Activated CD8-positive, alpha-beta memory T cell treated with anti-CD3 and anti-CD28 coated beads, Interleukin-2, amount 10 ng/mL, durations not matched to agents 7 days and 5 days (primary cell): ENCODE results near the gene EFNB1. TPM values are rescaled to one million over a fixed set of nuclear protein-coding genes. Genes with fewer than 3 reads are reported as not detected.

Experiments
- ATAC-seq: fragments of 150-1000 bp; cut with Tn5 transposase; one replicate; pipeline ENCODE4 v1.10.0; 2021; ENCODE audit warnings: moderate library complexity
- CTCF ChIA-PET: fragments of 350-600 bp; sonication (Branson Sonifier 250); formaldehyde crosslinking; loops from one replicate; lab custom pipeline; 2021; ENCODE audit warnings: antibody characterized with exemption; lab: Charles Lee
- DNase-seq: peaks from one replicate; pipeline ENCODE4 v3.0.0-alpha.2; 2020
- H3K27ac Mint-ChIP-seq: one replicate; pipeline ENCODE4 v1.8.0; 2021; ENCODE audit warnings: mild to moderate bottlenecking, mixed read lengths
- H3K27me3 Mint-ChIP-seq: one replicate; pipeline ENCODE4 v1.8.0; 2021; ENCODE audit warnings: mixed read lengths
- H3K36me3 Mint-ChIP-seq: one replicate; pipeline ENCODE4 v1.8.0; 2021; ENCODE audit warnings: mild to moderate bottlenecking, mixed read lengths
- H3K4me1 Mint-ChIP-seq: one replicate; pipeline ENCODE4 v1.8.0; 2021; ENCODE audit warnings: mixed read lengths
- H3K4me3 Mint-ChIP-seq: one replicate; pipeline ENCODE4 v1.8.0; 2021; ENCODE audit warnings: mild to moderate bottlenecking, moderate library complexity, mixed read lengths
- H3K9me3 Mint-ChIP-seq: one replicate; pipeline ENCODE4 v1.8.0; 2022; ENCODE audit warnings: low read depth, mixed read lengths
- total RNA-seq, 2 experiments: library from RNA; stranded (reverse); gene quantifications; one replicate each; pipeline ENCODE4 v1.2.3, GENCODE V29; 2021

The EFNB1 gene
- total RNA-seq, 2 experiments from 2014 or later: 4.2 to 4.3 TPM

GRCh38 chrX:68867458-68868112 is 38.8 kb downstream of the EFNB1 start:
- no peak overlapping the region for H3K27ac Mint-ChIP-seq

GRCh38 chrX:68868316-68868715 is 39.5 kb downstream of the EFNB1 start:
- CTCF ChIA-PET: no interaction called here
- no peak overlapping the region for H3K27ac Mint-ChIP-seq
- peaks cover 8% of the 10 kb centered on the region for H3K4me1 Mint-ChIP-seq
- DNase-seq (no peak), ATAC-seq (no peak)
- H3K4me3 Mint-ChIP-seq: no peak overlapping the region
- H3K9me3 Mint-ChIP-seq: no peaks in the 10 kb centered on the region
- no peaks in the 10 kb centered on the region for H3K27me3 Mint-ChIP-seq
- no peaks in the 10 kb centered on the region for H3K36me3 Mint-ChIP-seq

More at GRCh38 chrX:68867458-68868112, 38.8 kb downstream of the EFNB1 start:
- DNase-seq: no peak
- Mint-ChIP-seq H3K9me3 (no peaks in the 10 kb centered on the region), H3K36me3 (no peaks in the 10 kb centered on the region), H3K4me1 (peaks cover 8% of the 10 kb centered on the region), H3K4me3 (no peak overlapping the region), H3K27me3 (no peaks in the 10 kb centered on the region)
- CTCF ChIA-PET: no interaction called here
- ATAC-seq: no peak

GRCh38 chrX:68868902-68869800 is 40.3 kb downstream of the EFNB1 start:
- H3K9me3 Mint-ChIP-seq: no peaks in the 10 kb centered on the region

GRCh38 chrX:68870357-68870756 is 41.5 kb downstream of the EFNB1 start:
- no peaks in the 10 kb centered on the region for H3K36me3 Mint-ChIP-seq
- no peak overlapping the region for H3K27ac Mint-ChIP-seq
- no peak overlapping the region for H3K4me3 Mint-ChIP-seq
- DNase-seq: no peak
- no peaks in the 10 kb centered on the region for H3K9me3 Mint-ChIP-seq
- H3K27me3 Mint-ChIP-seq: no peaks in the 10 kb centered on the region
- ATAC-seq: no peak
- CTCF ChIA-PET: no interaction called here
- H3K4me1 Mint-ChIP-seq: peaks cover 8% of the 10 kb centered on the region

More at GRCh38 chrX:68868902-68869800, 40.3 kb downstream of the EFNB1 start:
- Mint-ChIP-seq H3K27me3 (no peaks in the 10 kb centered on the region), H3K36me3 (no peaks in the 10 kb centered on the region), H3K4me1 (peaks cover 8% of the 10 kb centered on the region), H3K27ac (no peak overlapping the region), H3K4me3 (no peak overlapping the region)
- ATAC-seq (no peak), DNase-seq (no peak)
- CTCF ChIA-PET: interaction anchor here (0.7 kb wide), 1 partner anchor 41 kb away, joined by 3 read pairs; no protein-coding TSS in a partner anchor

GRCh38 chrX:68872171-68872570 is 43.4 kb downstream of the EFNB1 start:
- Mint-ChIP-seq H3K9me3 (no peaks in the 10 kb centered on the region), H3K4me1 (peaks cover 8% of the 10 kb centered on the region), H3K36me3 (no peaks in the 10 kb centered on the region), H3K27ac (no peak overlapping the region), H3K27me3 (no peaks in the 10 kb centered on the region), H3K4me3 (no peak overlapping the region)
- ATAC-seq: no peak
- no peak for DNase-seq
- CTCF ChIA-PET: no interaction called here

- Mint-ChIP-seq H3K36me3 (no peaks in the 10 kb centered on the region), H3K27ac (no peak overlapping the region), H3K4me1 (peaks cover 2% of the 10 kb centered on the region), H3K4me3 (no peak overlapping the region), H3K9me3 (no peaks in the 10 kb centered on the region), H3K27me3 (no peaks in the 10 kb centered on the region)
- CTCF ChIA-PET: no interaction called here
- DNase-seq (no peak), ATAC-seq (no peak)
Measured at GRCh38 chrX:68874076-68874475, 45.3 kb downstream of the EFNB1 start.

- H3K9me3 Mint-ChIP-seq: no peaks in the 10 kb centered on the region
- ATAC-seq (no peak), DNase-seq (no peak)
- no peaks in the 10 kb centered on the region for H3K4me1 Mint-ChIP-seq
- no peak overlapping the region for H3K4me3 Mint-ChIP-seq
- CTCF ChIA-PET: no interaction called here
- no peaks in the 10 kb centered on the region for H3K27me3 Mint-ChIP-seq
- H3K36me3 Mint-ChIP-seq: no peaks in the 10 kb centered on the region
- no peak overlapping the region for H3K27ac Mint-ChIP-seq
Measured at GRCh38 chrX:68876731-68877130, 47.9 kb downstream of the EFNB1 start.

GRCh38 chrX:68877606-68878005 is 48.8 kb downstream of the EFNB1 start:
- Mint-ChIP-seq H3K4me1 (no peaks in the 10 kb centered on the region), H3K9me3 (no peaks in the 10 kb centered on the region), H3K36me3 (no peaks in the 10 kb centered on the region), H3K27me3 (no peaks in the 10 kb centered on the region), H3K4me3 (no peak overlapping the region), H3K27ac (no peak overlapping the region)
- no peak for DNase-seq
- ATAC-seq: no peak
- CTCF ChIA-PET: no interaction called here

- H3K27me3 Mint-ChIP-seq: no peaks in the 10 kb centered on the region
- H3K9me3 Mint-ChIP-seq: no peaks in the 10 kb centered on the region
- ATAC-seq (no peak), DNase-seq (no peak)
- no peaks in the 10 kb centered on the region for H3K36me3 Mint-ChIP-seq
- no peak overlapping the region for H3K4me3 Mint-ChIP-seq
- H3K4me1 Mint-ChIP-seq: no peaks in the 10 kb centered on the region
- H3K27ac Mint-ChIP-seq: no peak overlapping the region
- CTCF ChIA-PET: no interaction called here
Measured at GRCh38 chrX:68878977-68879645, 50.3 kb downstream of the EFNB1 start.

GRCh38 chrX:68880846-68881552 is 52.2 kb downstream of the EFNB1 start:
- no peak for ATAC-seq
- H3K36me3 Mint-ChIP-seq: no peaks in the 10 kb centered on the region
- no peak overlapping the region for H3K27ac Mint-ChIP-seq
- H3K27me3 Mint-ChIP-seq: no peaks in the 10 kb centered on the region
- no peaks in the 10 kb centered on the region for H3K4me1 Mint-ChIP-seq
- no peak for DNase-seq
- no peak overlapping the region for H3K4me3 Mint-ChIP-seq
- H3K9me3 Mint-ChIP-seq: no peaks in the 10 kb centered on the region
- CTCF ChIA-PET: no interaction called here

- Mint-ChIP-seq H3K27me3 (no peaks in the 10 kb centered on the region), H3K36me3 (no peaks in the 10 kb centered on the region), H3K4me3 (no peak overlapping the region), H3K9me3 (no peaks in the 10 kb centered on the region), H3K27ac (no peak overlapping the region), H3K4me1 (no peaks in the 10 kb centered on the region)
- CTCF ChIA-PET: no interaction called here
- DNase-seq: no peak
- ATAC-seq: no peak
Measured at GRCh38 chrX:68881911-68882310, 53.1 kb downstream of the EFNB1 start.

- Mint-ChIP-seq H3K9me3 (no peaks in the 10 kb centered on the region), H3K27ac (no peak overlapping the region), H3K4me1 (no peaks in the 10 kb centered on the region), H3K36me3 (no peaks in the 10 kb centered on the region), H3K27me3 (no peaks in the 10 kb centered on the region), H3K4me3 (no peak overlapping the region)
- DNase-seq (no peak), ATAC-seq (no peak)
- CTCF ChIA-PET: no interaction called here
Measured at GRCh38 chrX:68883800-68884199, 55.0 kb downstream of the EFNB1 start.

- DNase-seq (no peak), ATAC-seq (no peak)
- H3K4me3 Mint-ChIP-seq: no peak overlapping the region
- CTCF ChIA-PET: no interaction called here
- no peaks in the 10 kb centered on the region for H3K36me3 Mint-ChIP-seq
- no peak overlapping the region for H3K27ac Mint-ChIP-seq
- H3K27me3 Mint-ChIP-seq: peaks cover 2% of the 10 kb centered on the region
- no peaks in the 10 kb centered on the region for H3K4me1 Mint-ChIP-seq
- H3K9me3 Mint-ChIP-seq: no peaks in the 10 kb centered on the region
Measured at GRCh38 chrX:68889249-68889648, 60.4 kb downstream of the EFNB1 start.
